HG03135 (cell line): Measurements from ENCODE around the gene GLI1.
"Not testable (repeated sequence)": the region's sequence is repeated elsewhere in the genome, so short reads cannot be mapped to it uniquely, and the experiment has no call there.

Experiments
- ATAC-seq: cut with Tn5 transposase; IDR thresholded peaks from one replicate; pipeline ENCODE4 v1.9.1; 2021; ENCODE audit warnings: mild to moderate bottlenecking, moderate library complexity; ENCODE audit not compliant: unreplicated experiment

GLI1 gene

DNA sequence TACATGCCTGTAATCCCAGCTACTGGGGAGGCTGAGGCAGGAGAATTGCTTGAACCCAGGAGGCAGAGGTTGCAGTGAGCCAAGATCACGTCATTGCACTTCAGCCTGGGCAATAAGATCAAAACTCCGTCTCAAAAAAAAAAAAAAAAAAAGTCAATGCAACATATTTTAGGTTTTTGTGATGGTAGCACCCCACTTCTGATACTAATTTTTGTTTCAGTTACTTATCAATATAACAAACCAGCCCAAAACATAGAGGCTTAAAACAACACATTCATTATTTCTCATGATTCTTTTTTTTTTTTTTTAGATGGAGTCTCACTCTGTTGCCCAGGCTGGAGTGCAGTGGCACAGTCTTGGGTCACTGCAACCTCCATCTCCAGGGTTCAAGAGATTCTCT, 18.2 kb upstream of the GLI1 start:
- ATAC-seq, result not testable (repeated sequence)

DNA sequence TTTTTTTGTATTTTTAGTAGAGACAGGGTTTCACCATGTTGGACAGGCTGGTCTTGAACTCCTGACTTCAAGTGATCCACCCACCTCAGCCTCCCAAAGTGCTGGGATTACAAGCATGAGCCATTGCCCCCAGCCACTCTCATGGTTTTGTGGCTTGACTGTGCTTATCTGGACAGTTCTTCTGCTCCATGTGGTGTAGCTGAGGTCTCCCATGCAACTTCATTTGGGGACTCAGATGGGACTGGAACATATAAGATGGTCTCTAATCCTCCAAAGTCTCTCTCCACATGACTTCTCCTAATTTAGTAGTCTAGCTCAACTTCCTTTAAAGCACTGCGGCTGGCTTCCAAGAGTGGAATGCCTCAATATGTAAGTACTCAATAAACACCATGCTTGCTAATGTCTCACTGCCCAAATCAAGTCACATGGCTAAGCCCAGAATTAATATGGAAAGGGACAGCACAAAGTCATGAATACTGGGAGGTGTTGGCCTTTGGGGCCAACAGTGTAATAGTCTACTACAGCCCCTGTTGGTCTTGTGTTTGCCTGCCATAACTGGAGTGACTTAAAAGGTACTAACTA, 17.6 kb upstream of the GLI1 start:
- ATAC-seq, result no peak

GRCh38 chr12:57444337-57444736, 15.2 kb upstream of the GLI1 start:
- ATAC-seq, result not testable (repeated sequence)

GRCh38 chr12:57444744-57445143, 14.8 kb upstream of the GLI1 start:
- ATAC-seq, result no peak

DNA sequence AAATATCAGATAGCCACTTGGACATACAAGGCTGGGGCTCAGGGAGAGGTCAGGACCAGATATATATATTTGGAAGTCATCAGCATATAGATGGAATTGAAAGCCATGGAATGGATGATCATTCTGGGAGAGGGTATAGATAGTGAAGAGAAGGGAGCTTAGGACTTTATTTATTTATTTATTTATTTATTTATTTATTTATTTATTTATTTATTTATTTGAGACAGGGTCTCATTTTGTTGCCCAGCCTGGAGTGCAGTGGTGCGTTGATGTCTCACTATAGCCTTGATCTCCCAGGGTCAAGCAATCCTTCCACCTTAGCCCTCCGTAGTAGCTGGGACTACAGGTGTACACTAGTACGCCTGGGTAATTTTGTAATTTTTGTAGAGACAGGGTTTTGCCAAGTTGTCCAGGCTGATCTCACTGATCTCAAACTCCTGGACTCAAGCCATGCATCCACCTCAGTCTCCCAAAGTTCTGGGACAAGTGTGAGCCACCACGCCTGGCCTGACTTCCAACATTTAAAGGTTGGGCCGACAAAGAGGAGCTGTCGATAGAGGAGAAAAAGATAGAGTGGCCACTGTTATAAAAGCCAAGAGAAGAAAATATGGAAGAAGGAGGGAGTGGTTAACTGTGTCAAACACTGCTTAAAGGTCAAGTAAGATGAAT, 13.2 kb upstream of the GLI1 start:
- no peak for ATAC-seq

DNA sequence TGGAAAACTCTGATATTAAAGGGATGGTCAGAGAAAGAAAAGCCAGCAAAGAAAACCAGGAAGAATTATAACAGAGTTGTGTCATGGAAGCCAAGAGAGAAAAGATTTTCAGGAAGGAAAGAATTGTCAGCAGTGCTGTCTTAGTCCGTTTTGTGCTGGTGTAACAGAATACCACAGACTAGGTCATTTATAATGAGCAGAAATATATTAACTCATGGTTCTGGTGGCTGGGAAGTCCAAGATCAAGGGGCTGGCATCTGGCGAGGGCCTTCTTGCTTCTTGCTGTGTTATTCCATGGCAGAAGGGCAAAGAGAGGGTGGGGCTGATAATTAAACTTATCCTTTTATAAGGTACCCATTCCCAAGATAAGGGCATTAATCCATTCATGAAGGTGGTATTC, 10.9 kb upstream of the GLI1 start:
- ATAC-seq, result no peak

DNA sequence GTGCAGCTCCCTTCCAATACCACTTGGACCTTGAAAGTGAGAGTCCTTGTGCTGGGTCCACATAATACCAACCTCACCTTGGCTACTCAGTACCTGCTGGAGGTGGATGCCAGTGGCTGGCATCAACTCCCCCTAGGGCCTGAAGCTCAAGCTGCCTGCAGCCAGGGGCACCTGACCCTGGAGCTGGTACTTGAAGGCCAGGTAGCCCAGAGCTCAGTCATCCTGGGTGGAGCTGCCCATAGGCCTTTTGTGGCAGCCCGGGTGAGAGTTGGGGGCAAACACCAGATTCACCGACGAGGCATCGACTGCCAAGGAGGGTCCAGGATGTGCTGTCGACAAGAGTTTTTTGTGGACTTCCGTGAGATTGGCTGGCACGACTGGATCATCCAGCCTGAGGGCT, 10.2 kb upstream of the GLI1 start:
- ATAC-seq, result no peak

DNA sequence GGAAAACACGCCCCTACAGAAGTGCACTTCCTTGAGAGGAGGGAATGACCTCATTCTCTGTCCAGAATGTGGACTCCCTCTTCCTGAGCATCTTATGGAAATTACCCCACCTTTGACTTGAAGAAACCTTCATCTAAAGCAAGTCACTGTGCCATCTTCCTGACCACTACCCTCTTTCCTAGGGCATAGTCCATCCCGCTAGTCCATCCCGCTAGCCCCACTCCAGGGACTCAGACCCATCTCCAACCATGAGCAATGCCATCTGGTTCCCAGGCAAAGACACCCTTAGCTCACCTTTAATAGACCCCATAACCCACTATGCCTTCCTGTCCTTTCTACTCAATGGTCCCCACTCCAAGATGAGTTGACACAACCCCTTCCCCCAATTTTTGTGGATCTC, 9.5 kb upstream of the GLI1 start:
- ATAC-seq, result no peak

GRCh38 chr12:57451233-57451778, 8.3 kb upstream of the GLI1 start:
- no peak for ATAC-seq

DNA sequence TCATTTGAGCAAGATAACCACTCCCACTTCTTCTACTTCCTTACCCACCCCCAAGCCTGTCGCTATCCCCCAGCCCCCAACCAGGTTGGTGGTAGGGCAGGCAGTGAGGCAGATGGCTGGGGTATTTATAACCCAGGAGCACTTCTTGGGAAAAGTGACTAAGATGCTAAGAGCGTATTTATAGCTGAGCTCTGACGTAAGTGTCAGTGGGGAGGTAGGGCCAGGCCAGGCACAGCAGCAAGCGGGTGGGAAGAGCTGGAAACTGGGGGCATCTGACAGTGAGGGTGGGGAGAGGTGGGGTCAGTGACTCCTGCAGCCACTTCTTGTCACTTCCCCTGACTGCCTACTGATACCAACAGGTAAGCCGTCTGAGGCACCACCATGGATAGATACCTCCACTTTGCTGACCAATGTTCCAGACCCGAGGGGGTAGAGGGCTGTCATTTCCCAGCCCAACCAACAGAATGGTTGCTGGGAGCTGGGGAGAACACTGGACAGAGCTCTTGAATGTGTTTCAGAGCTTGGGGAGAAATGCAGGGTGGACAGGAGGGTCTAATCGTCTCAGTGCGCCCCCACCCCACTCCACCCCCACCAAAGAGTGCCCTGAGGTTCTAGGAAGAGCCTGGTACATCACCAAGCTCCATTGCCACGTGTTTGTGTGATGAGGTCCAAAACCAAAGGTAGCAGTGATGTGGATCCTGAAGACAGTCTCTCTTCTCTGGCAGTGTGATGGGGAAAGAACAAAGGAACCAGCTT, 7.2 kb upstream of the GLI1 start:
- ATAC-seq, result no peak

DNA sequence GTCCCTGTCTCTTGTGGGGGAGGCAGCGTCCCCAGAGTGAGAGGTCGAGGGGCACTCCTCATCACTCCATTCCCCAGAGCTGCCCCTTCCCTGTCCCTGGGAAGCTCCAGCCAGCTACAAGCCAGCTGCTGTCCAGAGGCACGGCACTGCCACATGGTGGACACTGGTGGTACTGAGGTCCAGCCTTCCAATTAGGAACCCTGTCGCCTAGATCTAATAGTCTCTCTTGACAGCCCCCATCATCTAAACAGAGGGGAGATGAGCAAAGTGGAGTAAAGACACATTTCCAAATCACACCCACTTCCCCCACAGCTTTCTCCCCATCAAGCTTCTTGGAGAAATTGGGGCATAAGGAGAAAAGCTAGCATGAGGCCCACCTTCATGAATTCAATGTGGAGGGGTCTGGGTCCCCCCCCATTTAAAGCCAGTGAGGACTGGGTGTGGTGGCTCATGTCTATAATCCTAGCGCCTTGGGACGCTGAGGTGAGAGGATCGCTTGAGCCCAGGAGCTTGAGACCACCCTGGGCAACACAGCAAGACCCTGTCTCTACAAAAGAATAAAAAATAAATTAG, 6.6 kb upstream of the GLI1 start:
- ATAC-seq, result peak; percentile 48

GRCh38 chr12:57454213-57454565, 5.4 kb upstream of the GLI1 start:
- ATAC-seq, result no peak

DNA sequence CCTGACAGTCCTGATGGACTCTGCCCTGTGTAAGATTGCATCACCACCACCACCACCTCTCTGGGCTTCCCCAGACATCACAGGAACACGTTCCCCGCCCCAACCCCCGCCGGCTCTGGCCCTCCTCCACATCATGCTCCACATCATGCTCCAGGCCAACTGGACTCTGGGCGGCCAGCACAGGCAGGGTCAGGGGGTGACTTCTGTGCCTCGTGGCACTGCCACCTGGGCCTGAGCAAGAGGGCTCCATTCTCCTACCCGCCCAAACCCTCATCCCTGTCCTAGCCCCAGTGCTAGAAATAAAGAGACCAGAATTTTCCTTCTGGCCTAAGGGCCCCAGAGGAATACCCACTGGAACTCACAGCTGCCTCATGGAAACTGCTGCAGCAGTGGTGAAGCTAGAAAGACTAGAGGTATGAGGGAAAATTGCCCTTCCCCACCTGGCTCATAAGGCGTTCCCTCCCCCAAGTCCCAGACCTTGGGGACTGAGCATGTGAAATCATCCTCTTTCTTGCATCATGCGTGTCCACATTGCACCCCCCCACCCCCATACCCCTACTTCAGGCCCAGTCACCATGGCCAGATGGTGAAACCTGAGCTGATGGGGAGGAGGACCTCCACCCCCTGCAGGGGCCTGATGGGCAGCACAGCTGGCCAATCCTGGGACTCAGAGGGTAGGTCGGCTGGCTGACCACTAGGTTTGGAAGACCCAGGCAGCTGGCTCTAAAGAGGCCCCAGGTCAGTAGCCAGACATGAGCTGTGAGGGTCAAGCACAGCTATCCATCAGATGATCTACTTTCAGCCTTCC, 4.8 kb upstream of the GLI1 start, which contains the start of gene INHBE:
Gene INHBE (plus strand): TSS at position 742 of the 808 bp plus-strand sequence. CDS start 230 bp downstream, outside the sequence.
- no peak for ATAC-seq

- no peak for ATAC-seq
Measured at GRCh38 chr12:57455374-57456144, 4.0 kb upstream of the GLI1 start.

- no peak for ATAC-seq
Measured at GRCh38 chr12:57456145-57456700, 3.4 kb upstream of the GLI1 start.

DNA sequence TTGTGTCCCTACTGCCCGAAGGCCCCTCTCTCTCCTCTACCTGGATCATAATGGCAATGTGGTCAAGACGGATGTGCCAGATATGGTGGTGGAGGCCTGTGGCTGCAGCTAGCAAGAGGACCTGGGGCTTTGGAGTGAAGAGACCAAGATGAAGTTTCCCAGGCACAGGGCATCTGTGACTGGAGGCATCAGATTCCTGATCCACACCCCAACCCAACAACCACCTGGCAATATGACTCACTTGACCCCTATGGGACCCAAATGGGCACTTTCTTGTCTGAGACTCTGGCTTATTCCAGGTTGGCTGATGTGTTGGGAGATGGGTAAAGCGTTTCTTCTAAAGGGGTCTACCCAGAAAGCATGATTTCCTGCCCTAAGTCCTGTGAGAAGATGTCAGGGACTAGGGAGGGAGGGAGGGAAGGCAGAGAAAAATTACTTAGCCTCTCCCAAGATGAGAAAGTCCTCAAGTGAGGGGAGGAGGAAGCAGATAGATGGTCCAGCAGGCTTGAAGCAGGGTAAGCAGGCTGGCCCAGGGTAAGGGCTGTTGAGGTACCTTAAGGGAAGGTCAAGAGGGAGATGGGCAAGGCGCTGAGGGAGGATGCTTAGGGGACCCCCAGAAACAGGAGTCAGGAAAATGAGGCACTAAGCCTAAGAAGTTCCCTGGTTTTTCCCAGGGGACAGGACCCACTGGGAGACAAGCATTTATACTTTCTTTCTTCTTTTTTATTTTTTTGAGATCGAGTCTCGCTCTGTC, 2.7 kb upstream of the GLI1 start:
- ATAC-seq, result no peak

GRCh38 chr12:57458665-57459054, 925 bp upstream of the GLI1 start:
- no peak for ATAC-seq

DNA sequence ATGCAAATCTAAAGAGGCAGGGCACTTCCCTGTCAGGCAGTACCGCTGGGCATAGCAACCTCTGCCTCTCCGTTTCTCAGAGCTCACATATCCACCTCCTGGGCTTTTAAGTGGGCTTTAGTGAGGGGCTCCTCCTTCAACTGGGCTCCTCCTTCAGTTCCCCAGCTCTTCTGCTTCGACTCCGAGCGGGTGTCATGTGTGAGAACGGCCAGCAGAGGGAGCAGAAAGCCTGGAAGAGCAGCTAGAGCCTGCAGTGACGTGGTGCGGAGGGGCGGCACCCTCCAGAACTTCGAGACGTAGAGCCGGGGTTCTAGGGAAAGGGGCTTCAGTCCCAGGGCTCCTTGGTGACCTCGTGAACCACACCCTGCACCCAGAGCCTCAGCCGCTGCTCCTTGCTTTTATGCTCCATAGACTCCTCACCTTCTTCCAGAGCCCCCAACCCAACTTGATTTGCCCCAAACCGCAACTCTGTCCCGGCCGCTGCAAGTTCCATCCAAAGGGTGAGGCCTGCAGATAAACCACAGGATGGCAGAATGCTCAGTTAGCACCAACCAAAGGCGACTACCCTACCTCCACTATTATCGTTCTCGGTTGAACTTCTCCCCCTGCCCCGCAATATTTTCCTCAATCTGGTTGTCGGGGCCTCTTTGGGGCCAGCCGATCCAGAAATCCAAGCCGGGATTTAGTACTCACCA, 383 bp upstream of the GLI1 start:
- peak; percentile 60 for ATAC-seq

DNA sequence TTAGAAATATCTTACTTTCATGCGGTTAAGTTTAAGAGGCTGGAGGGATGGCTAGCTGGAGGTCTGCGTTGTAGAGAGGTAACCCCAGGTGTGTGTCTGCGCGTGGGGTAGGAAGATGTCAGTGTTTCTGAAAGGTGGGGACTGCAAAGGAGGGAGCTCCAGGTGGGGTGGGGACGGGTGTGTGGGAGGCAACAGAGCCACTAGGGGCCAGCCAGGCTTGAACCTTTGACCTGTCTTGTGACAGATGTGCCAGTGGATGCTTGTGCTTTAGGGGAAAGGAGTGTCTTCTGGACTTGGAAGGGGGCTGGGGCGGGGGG, 841 bp downstream of the GLI1 start:
- no peak for ATAC-seq
